Activated T-cell treated with anti-CD3 and anti-CD28 coated beads for 1 hour (primary cell): ENCODE data around the gene CPS1.

Source experiments
- DNase-seq: peaks from one replicate; pipeline ENCODE4 v3.0.0-alpha.2; 2020; ENCODE audit warnings: low read depth

CPS1 gene

GRCh38 chr2:210606001-210606400 is 49.6 kb downstream of the CPS1 start:
- no peak for DNase-seq

DNA sequence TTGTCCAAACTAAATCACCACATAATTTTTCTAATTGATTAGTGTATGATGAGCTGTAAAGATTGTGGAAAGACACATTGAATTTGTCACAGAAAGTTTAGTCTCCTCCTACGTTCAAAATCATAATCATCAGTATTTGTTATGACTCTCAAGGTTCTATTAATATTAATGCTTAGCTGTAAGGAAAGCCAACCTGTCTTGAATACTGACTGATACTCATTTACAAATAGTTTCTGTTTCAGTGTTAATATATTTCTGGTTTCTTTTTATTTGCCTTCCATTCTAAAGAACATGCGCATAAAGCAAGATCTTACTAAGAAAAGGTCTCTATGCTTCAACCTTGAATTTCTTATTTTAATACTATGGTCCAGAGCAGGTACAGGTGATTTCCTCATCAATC is 55.1 kb downstream of the CPS1 start:
- DNase-seq = no peak

GRCh38 chr2:210616074-210616473 is 59.7 kb downstream of the CPS1 start:
- no peak for DNase-seq

- no peak for DNase-seq
Observed at GRCh38 chr2:210617318-210617717, 60.9 kb downstream of the CPS1 start.

- DNase-seq = no peak
Observed at GRCh38 chr2:210617732-210618330, 61.4 kb downstream of the CPS1 start.

- DNase-seq = no peak
Observed at GRCh38 chr2:210620456-210620855, 64.1 kb downstream of the CPS1 start.

GRCh38 chr2:210623506-210623905 is 67.1 kb downstream of the CPS1 start:
- DNase-seq = no peak

- DNase-seq = no peak
Observed at GRCh38 chr2:210626849-210627248, 70.5 kb downstream of the CPS1 start.

DNA sequence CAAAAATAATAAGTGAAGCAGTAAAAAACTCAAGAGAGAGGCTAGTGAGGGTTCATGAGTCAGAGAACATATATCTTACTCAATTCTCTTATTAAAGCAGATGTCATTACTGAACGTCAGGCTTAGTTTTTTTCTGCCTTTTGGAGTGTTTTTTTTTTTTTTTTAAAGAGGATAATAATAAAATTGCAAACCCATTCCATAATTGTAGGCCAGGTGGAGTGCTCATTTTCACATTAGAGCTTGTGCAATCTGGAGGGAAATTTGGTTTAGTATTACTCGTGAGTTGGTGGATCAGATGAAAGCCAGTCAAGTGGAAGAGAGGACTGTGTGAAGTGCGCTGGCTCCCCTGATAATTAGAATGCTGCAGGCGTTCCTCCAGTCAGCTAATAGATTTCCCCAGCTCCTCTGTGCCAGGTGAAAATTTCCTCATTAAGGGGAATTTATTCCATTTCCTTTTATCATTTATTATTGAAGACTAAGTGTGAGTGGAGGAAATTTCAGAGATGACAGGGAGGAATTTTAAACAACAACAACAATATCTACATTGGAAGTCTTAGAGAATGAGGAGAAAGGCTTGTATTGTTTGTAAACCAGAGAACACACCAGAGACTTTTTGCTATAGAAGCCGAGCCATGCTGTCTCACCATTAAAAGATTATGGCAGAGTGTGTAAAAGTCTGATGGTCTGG is 74.6 kb downstream of the CPS1 start:
- DNase-seq = no peak

DNA sequence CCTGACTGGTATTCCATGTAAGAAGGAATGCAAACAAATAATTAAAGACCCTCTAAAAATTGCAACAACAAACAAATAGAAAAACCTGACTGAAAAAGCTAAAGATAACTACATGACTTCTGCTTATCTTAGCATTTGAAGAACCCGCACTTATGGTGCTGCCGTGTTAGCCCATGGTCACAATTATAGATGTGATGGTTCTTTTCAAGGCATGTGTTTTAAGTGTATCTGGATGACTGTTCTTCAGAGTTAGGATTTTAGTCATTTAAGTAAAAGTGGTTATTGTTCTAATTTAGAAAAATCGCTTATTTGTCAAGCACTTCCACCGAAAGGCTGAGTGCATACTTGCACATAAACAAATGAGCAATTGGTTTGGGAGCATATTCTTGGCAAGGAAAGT is 77.3 kb downstream of the CPS1 start:
- no peak for DNase-seq

DNA sequence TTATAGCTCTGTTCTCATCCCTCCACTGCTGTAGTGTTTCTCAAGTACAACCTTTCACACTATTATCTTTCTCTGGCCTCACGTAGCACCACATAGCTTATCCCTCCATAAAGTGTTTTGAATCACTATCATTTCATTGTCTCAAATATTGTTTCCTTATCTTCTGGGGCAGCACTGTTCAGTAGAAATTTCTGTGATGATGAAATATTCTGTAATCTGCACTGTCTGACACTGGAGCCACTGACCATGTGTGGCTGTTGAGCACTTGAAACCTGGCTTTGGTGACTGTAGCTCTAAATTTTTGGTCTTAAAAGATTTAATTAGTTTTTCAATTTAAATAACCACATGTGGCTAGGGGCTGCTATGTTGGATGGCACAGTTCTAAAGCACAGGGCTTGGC is 78.9 kb downstream of the CPS1 start:
- no peak for DNase-seq

DNA sequence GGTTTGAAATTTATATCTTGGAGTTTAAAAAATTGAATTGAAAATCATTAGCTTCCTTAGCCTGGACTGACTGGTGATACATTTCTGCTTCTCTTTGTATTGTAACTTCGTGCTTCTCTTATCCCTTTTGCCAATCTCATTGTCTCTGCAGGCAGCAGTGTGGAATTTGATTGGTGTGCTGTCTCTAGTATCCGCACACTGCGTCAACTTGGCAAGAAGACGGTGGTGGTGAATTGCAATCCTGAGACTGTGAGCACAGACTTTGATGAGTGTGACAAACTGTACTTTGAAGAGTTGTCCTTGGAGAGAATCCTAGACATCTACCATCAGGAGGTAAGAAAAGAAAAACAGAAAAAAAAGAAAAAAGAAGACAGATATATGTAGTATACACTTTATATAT is 85.9 kb downstream of the CPS1 start:
- no peak for DNase-seq

DNA sequence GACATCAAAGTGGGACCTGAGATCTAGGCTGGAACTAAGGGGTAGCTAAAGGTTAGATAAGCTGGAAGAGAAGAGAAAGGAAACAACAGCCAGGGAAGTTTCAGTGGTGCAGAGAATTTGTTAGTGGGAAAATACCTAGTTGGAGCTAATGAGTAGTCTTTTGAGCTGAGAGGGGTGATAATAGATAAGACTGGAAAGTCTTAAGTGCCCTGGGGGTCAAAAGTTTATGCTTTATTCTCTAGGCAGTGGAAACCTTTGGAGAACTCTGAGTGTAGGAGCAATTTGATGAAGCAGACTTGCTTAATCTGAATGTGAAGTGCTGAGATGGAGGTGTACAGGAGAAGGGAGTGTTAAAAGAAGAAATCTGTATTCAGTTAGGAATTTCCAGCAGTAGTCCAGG is 90.8 kb downstream of the CPS1 start:
- DNase-seq = no peak

DNA sequence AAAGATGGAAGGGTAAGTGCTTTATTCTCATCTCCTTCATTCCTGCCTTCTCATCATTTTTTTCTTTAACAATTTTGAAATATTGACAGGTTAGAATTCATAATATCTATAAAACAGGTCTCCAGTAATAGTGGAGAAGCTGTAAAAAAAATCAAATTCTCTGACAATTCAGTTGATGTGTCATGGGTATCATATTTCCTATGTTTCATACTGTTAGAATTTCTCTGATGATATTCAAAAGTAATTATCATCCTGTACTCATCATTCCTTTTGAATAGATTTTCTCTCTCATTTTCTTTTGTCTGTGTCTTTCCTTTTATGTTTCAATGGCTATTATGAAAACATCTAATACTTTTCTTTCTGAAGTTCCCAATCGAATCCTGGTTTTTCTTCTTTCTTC is 97.7 kb downstream of the CPS1 start:
- no peak for DNase-seq

GRCh38 chr2:210655229-210655975 is 99.0 kb downstream of the CPS1 start:
- DNase-seq = no peak

DNA sequence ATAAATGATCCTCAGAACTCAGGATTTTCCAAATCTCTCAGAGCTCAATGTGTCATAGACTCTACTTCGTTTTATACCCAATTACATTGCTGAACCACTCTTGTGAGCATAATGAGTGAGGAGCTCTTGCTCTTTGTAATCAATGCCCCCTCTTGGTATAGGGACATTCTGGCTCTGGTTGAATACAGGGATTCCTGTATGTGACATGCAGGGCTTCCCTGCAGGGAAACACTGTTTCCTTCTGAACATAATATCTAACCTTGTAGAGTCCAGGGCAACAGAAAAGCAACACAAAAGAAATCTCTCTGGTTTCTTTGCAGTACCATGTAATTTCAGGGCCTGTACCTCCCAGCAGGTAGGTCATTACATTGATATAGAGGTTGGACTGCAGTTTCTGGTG is 101.5 kb downstream of the CPS1 start:
- DNase-seq = no peak

- DNase-seq = no peak
Observed at GRCh38 chr2:210660751-210661150, 104.4 kb downstream of the CPS1 start.

- no peak for DNase-seq
Observed at GRCh38 chr2:210662560-210662959, 106.2 kb downstream of the CPS1 start.

GRCh38 chr2:210663631-210664089 is 107.3 kb downstream of the CPS1 start:
- no peak for DNase-seq

DNA sequence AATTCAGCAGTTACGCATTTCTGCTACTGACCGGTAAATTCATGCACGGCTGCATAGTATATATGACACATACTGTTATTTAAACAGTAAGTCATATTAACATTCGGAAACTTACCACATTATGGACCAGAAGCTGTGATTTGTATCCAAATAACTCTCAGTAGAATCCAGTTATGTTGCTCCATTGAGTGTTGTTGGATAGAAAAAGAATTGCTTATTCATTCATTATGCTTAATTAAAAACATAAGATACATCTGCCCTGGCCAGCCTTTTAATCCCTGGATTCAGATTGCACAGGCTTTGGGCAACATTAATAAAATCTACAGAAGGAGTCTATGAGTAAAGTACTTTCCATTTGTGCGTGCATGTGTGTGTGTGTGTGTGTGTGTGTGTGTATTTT is 111.3 kb downstream of the CPS1 start:
- DNase-seq = no peak

GRCh38 chr2:210671065-210671464 is 114.7 kb downstream of the CPS1 start:
- no peak for DNase-seq

DNA sequence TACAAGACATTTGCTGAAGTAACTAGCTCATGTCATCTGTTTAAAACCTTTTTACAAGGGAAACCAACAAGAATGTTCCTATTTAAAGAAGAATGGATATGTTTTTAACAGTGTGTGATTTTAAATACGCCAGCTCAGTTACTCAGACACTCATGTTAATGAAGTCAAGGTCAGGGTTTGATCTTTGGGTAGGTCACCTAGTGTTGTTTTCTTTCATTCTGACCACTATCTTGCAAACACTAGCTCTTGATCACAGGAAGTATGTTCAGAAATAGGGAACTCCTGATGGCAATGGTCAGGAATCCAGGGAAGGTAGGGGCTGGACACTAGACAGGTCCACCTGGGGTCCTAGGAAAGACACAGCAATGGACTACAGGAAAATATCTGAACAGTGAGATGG is 116.7 kb downstream of the CPS1 start:
- no peak for DNase-seq

GRCh38 chr2:210676067-210676466 is 119.7 kb downstream of the CPS1 start:
- no peak for DNase-seq
